ENCODE results near the gene RAI1.

RAI1 gene

DNA sequence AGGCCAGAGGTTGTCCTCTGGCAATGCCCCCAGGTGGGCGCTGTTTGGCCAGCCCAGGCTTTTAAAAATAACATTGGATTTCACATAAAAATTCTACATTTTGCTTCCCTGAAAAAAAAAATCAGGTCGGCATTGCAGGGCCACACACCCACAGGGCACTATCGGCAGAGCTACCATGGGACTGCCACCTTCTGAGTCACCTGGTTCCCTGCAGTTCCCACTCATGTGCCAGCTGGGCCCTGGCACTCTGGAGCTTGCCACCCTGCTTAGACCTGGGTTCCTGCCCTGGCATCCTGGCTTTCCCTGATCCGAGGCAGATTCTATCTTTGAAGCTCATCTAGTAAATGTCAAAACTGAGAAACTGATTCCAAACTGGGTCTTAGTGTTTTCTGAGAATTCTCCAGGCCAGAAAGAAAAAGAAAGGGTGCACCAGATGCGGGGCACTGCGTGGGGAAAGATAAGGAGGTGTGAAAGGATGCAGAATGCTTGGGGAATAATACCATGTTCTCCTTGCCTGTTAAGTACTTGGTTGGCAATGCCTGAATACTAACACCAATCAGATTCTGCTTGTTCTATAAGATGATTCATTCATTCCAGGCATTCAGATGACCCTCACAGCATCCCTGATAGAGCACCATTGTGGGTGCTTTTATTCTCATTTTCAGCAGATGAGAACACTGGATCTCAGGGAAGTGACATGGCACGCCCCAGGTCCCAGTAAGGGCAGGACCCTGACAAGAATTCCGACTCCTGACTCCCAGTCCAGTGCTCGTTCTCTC, 51.8 kb downstream of the RAI1 start:
- no peak for DNase-seq (ENCODE audit: low read depth in 2 of 2)

DNA sequence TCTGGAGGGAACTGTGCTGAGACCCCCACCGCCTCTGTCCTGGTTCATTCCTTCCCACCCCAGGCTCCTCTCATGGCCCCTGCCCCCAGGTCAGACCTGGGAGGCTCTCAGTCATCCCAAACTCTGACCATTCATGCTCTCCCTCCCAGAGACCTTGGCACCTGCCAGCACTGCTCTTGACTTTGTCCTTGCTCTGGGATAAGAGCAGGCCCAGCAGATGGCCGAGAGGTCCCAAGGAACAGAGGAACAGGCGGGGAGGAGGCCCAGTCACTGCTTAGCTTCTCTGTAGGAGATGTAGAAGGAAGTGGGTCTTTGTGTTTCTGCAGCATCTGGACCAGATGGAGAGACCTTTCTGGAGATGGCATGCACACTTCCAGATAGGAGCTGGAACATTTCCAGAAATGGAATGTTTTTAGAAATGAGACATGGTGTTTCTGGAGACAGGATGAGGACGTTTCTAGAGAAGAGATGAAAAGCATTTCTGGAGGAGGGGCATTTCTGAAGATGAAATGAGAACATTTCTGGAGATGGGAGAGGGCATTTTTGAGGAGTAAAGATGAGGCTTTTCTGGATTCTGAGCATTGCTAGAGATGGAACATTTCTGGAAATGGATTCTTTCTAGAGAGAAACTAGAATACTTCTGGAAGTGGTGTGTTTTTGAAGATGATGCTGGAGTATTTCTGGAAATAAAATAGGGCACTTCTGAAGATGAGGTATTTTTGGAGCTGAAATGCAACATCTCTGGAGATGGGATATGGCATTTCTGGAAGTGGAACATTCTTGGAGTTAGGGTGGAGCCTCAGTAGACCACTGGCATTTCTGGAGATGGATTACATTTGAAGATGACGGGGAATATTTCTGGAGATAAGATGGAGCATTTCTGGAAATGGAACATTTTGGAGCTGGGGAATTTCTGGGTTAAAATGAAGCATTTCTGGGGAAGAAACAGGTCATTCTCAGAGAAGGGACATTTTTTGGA, 55.2 kb downstream of the RAI1 start:
- DNase-seq (ENCODE audit: low read depth in 2 of 2), result no peak

DNA sequence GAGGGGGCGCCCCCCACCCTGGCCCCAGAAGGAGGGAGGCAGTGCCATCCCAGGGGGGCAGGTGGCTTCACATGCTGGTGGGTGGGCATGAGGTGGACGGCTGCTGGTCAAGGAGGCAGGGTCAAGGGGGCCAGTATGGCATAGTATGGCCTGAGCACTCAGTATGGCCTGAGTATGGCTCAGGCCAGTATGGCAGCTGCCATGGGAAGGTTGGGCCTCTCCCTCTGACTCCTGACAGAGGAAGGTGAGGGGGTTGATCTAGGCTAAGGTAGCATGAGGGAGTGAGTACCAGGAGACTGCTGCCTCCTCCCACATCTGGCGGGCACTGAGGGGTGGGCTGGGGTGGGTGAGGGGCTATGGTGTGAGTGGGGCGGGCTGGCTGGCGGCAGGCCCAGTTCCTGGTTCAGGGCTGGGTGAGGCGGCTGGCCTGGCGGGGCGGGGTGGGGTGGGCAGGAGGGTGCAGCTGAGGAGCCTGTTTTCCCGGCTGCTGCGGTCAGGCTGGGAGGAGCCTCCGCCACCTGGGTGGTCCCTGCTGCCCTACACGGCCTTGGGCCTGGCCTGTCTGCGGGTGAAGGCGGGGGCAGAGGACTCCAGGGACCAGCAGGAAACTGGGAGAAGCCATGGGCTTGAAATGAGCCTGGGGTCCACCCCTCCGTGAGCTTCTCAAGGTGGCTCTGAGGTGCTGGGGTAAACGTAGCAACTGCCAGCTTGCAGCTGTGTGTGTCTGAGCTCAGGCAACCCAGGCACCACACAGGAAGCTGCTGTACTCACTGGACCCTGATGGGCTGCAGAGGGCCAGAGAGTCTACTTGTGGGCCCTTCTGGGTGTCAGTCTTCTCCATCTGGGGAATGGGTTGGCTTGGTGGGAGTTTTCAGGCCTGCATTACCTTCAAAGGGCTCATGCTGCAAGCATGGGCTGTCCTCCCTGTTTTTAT, 57.0 kb downstream of the RAI1 start:
- DNase-seq (ENCODE audit: low read depth in 2 of 2), result no peak

DNA sequence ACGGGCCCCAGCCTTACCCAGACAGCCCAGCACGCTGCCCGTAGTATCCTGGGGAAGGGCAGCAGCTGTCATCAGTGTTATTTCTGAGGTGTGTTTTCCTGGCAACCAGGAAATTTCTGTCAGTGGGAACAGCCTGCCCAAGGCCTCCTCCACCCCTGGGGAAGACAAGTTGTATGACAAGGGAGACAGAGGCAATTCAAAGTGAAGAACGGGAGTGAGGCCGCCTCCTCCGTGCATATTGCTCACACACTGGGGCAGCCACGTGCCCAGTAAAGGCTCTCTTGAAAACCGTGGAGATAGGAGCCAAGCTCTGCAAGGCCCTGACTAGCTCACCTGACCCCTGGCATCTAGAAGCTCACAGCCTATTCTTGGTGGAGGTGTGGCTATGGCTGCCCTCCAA, 57.6 kb downstream of the RAI1 start:
- DNase-seq (ENCODE audit: low read depth in 2 of 2), result no peak

- DNase-seq (ENCODE audit: low read depth in 2 of 2), result no peak
Observed at GRCh38 chr17:17739388-17740066, 58.3 kb downstream of the RAI1 start.

GRCh38 chr17:17740615-17741348, 59.5 kb downstream of the RAI1 start:
- DNase-seq (ENCODE audit: low read depth in 2 of 2), result no peak

GRCh38 chr17:17741349-17742023, 60.2 kb downstream of the RAI1 start:
- no peak for DNase-seq (ENCODE audit: low read depth in 2 of 2)

GRCh38 chr17:17742133-17742621, 60.9 kb downstream of the RAI1 start:
- no peak for DNase-seq (ENCODE audit: low read depth in 2 of 2)

DNA sequence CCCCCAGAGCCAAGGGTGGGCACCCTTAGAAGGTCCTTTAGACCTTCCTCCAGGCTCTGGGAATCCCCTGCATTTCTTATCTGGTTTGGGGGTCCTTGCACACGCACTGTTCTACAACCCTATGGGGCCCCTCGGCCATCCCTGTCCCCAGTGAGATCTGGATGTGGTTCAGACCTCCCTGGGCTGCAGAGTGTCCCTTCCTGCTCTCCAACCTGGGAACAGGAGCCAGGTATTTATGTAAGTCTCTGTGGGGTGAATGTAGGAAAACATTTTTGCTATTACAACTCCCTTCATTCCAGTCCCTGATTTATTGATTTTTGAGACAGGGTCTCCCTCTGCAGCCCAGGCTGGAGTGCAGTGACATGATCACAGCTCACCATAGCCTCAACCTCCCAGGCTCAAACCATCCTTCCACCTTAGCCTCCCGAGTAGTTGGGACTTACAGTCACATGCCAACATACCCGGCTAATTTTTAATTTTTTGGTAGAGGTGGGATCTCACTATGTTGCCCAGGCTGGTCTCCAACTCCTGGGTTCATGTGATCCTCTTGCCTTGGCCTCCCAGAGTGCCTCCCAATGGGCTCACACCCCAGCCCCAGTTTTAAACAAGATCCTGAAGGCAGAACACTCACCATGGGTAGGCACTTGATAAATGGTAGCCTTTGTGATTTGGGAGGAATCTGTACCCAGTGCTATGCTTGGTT, 61.6 kb downstream of the RAI1 start:
- DNase-seq (ENCODE audit: low read depth in 2 of 2), result no peak

GRCh38 chr17:17743391-17744112, 62.3 kb downstream of the RAI1 start:
- DNase-seq (ENCODE audit: low read depth in 2 of 2), result no peak

DNA sequence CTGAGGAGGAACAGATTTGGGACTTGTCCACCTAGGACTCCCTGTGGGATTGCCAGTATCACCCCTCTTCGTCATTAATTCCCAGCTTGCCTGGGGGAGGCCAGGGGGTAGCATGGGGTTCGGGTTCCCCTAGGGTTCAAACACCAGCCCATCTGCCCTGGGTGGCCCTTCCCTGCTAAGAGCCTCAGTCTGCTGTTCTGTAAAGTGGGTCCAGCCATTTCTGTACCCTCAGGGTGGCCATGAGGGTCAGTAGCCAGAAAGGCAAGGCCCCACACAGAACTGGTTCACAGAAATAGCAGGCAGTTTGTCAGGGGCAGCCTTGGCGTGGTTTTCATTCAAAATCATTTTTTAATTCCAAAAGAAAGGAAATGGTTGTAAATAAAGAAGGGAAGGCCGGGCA, 62.9 kb downstream of the RAI1 start:
- no peak for DNase-seq (ENCODE audit: low read depth in 2 of 2)

- DNase-seq (ENCODE audit: low read depth in 2 of 2), result no peak
Observed at GRCh38 chr17:17745476-17746455, 64.5 kb downstream of the RAI1 start.

DNA sequence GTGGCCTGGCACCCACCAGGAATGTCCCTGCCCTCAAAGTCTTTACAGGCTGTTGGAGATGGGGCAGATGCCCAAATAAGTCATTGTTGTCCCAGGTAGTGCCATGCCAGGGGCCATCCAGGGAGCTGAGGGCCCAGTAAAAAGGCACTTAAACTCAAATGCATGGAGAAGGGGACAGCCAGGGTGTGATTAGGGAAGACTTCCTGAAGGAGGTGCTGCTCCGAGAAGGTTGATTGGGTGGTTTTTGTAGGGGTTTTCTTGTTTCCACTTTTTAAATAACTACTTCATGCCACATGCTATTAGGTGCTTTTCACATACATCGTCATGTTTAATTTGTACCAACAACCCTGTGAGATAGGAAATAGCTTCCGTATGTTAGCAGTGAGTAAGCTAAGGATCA, 66.9 kb downstream of the RAI1 start:
- no peak for DNase-seq (ENCODE audit: low read depth in 2 of 2)

DNA sequence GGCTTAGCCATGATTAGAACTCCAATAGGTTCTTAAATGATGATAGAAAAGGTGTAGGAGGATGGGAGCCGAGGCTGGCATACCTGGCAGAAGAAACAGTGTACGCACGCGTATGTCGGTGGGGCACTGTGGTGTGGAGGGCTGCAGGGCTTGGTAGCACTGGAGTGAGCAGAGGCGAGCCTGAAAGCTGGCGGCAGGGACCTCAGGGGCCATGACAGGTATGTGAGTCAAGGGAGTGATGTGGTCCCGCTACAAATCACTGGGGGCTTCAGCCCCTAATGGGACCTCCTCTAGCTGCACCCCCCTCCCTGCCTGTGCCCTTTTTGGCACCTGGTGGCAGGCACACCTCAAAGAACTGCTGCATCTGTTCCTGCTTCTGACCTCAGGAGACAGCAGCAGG, 67.3 kb downstream of the RAI1 start:
- no peak for DNase-seq (ENCODE audit: low read depth in 2 of 2)

GRCh38 chr17:17749025-17749772, 67.9 kb downstream of the RAI1 start:
- no peak for DNase-seq (ENCODE audit: low read depth in 2 of 2)

DNA sequence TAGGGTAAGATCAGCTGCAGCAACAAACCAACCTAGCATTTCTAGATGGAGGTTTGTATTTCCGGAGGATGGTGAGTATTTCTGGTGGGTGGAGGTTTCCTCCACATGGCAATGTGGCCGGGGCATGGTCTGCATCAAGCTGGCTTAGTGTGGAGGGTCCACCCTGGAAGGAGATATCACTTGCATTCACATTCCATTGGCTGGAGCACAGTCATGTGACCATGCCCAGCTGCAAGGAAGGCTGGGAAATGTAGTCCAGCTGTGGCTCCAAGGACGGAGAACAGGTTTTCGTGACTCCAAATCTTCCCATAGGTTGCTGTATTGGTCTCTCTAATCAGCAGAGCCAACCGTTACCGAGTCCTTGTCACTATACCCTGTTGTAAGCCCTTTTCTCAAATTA, 68.7 kb downstream of the RAI1 start:
- DNase-seq (ENCODE audit: low read depth in 2 of 2), result no peak

Data from stimulated activated CD8-positive, alpha-beta memory T cell treated with anti-CD3 and anti-CD28 coated beads, Interleukin-2, amount 100 ng/mL, for 1 hour (primary cell).